ENCODE results near the gene KCNJ6. TPM values are rescaled to one million over a fixed set of nuclear protein-coding genes. Genes with fewer than 3 reads are reported as not detected.

The KCNJ6 gene
- total and polyA plus RNA-seq, 2 of the 8 experiments (the other 6 are each of a cell fraction or from before 2014, with no cell fraction given), result 0.51 to 1.2 TPM

DNA sequence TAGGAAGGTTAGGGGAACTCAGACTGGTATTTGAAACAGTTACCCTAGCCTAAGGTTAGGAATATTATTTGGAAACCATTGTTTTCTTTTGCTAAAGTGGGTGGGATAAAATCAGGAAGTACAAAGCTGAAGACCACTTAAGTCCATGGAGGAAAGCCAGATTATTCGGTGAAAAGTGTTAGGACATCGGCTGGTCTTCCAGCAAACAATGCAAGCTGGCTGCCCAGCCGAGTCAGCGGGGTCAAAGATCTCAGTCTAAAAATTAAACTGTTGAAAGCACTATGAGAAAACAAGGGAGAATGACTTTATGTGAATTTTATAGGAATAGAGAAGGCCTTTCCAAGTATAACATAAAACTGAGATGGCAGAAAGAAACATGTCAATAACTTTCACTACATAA, 231.7 kb downstream of the KCNJ6 start:
- Histone ChIP-seq H3K56ac (replicated peaks; ENCODE audit: insufficient read length, low read depth, low read length) (no peak overlapping the region), H2BK120ac (replicated peaks; ENCODE audit: low read depth, low read length) (peak overlapping the region; percentile 43), H3K14ac (ENCODE audit: insufficient read length) (no peak overlapping the region), H3K9me3 (ENCODE audit: insufficient read depth in 2 of 2, low read depth in 1 of 2, low read length in 1 of 2) (no peaks in the 10 kb centered on the region), H4K91ac (replicated peaks; ENCODE audit: insufficient read length, low read length) (no peak overlapping the region), H2AFZ (ENCODE audit: low read length) (no peak overlapping the region), H2BK20ac (ENCODE audit: low read length) (no peak overlapping the region), H2AK5ac (ENCODE audit: low read depth, low read length) (no peak overlapping the region), H4K8ac (ENCODE audit: extremely low read depth, insufficient read depth, low read length) (no peak overlapping the region), H3K27ac (ENCODE audit: low read depth, low read length) (no peak overlapping the region), H3K4me1 (replicated peaks in 1 of 4; ENCODE audit: control insufficient read depth in 3 of 4, insufficient read depth in 4 of 4, low read length in 3 of 4) (peaks cover 2 to 8% (median 4%) of the 10 kb centered on the region in 4 experiments; a peak in 6 of 7 replicates), H3K4me3 (ENCODE audit: extremely low read depth in 1 of 4, insufficient read depth in 2 of 4, low read depth in 3 of 4, low read length in 4 of 4) (no peak overlapping the region), H3K4me2 (ENCODE audit: insufficient read depth in 1 of 2, low read depth in 2 of 2, low read length in 2 of 2) (no peak overlapping the region), H2BK12ac (ENCODE audit: low read depth, low read length) (no peak overlapping the region), H4K20me1 (replicated peaks in 1 of 2; ENCODE audit: control insufficient read depth in 1 of 2, insufficient read depth in 2 of 2, low read length in 2 of 2) (no peaks in the 10 kb centered on the region), H3K18ac (ENCODE audit: extremely low read depth, low read length) (no peak overlapping the region), H3K79me1 (ENCODE audit: low read depth, low read length) (no peaks in the 10 kb centered on the region), H3K27me3 (replicated peaks in 1 of 4; ENCODE audit: control insufficient read depth in 3 of 4, extremely low read depth in 1 of 4, insufficient read depth in 3 of 4, low read length in 3 of 4) (no peaks in the 10 kb centered on the region), H2BK5ac (ENCODE audit: low read depth, low read length) (no peak overlapping the region), H3K79me2 (ENCODE audit: control insufficient read depth in 1 of 2, insufficient read depth in 2 of 2, low read length in 2 of 2) (no peaks in the 10 kb centered on the region), H3K36me3 (ENCODE audit: control insufficient read depth in 2 of 4, insufficient read depth in 4 of 4, low read length in 3 of 4) (no peaks in the 10 kb centered on the region; a peak in 1 of 8 replicates), H3K23me2 (ENCODE audit: low read depth, low read length) (no peaks in the 10 kb centered on the region), H3K23ac (ENCODE audit: insufficient read length) (no peak overlapping the region), H3K9ac (replicated peaks in 1 of 4; ENCODE audit: extremely low read depth in 1 of 4, low read depth in 3 of 4, low read length in 3 of 4) (no peak overlapping the region), H2BK15ac (ENCODE audit: low read length) (no peak overlapping the region), H3K4ac (replicated peaks; ENCODE audit: insufficient read length, low read depth, low read length) (no peak overlapping the region), H4K5ac (ENCODE audit: insufficient read length, low read depth, low read length) (no peak overlapping the region)
- no peak for DNase-seq (ENCODE audit: low read depth in 1 of 2, low spot score in 2 of 2)
- WGBS, 2 experiments (ENCODE audit: extremely low coverage in 1 of 2, insufficient coverage in 1 of 2, insufficient read length in 1 of 2, insufficient replicate concordance in 2 of 2, low coverage in 1 of 2, low lambda C conversion rate in 2 of 2, missing lambda C conversion rate in 1 of 2), result 99% methylated on average over 4 of the region's 4 CpGs; no CpG with 5 or more reads in 1 of the 2 experiments
- no peak for FAIRE-seq
- POLR2A ChIA-PET (ENCODE audit: partially characterized antibody), result no interaction called here
- CTCF ChIA-PET (ENCODE audit: partially characterized antibody), result no interaction called here
- no peak for TF ChIP-seq KDM4A (IDR thresholded peaks at IDR 0.05; ENCODE audit: low read depth, low read length, severe bottlenecking)
- no peak for TF ChIP-seq EGR1 (IDR thresholded peaks at IDR 0.05; ENCODE audit: borderline replicate concordance, low read depth, low read length)
- TF ChIP-seq, protein P1, sequence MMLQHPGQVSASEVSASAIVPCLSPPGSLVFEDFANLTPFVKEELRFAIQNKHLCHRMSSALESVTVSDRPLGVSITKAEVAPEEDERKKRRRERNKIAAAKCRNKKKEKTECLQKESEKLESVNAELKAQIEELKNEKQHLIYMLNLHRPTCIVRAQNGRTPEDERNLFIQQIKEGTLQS (IDR thresholded peaks at IDR 0.05; ENCODE audit: insufficient read depth, low read depth, low read length), result no peak
- no peak for TF ChIP-seq POU5F1 (IDR thresholded peaks at IDR 0.05; ENCODE audit: low read depth, low read length)
- no peak for TF ChIP-seq HDAC2 (IDR thresholded peaks at IDR 0.05; ENCODE audit: borderline replicate concordance in 1 of 2, low read depth in 2 of 2, low read length in 2 of 2)
- TF ChIP-seq, protein P2, sequence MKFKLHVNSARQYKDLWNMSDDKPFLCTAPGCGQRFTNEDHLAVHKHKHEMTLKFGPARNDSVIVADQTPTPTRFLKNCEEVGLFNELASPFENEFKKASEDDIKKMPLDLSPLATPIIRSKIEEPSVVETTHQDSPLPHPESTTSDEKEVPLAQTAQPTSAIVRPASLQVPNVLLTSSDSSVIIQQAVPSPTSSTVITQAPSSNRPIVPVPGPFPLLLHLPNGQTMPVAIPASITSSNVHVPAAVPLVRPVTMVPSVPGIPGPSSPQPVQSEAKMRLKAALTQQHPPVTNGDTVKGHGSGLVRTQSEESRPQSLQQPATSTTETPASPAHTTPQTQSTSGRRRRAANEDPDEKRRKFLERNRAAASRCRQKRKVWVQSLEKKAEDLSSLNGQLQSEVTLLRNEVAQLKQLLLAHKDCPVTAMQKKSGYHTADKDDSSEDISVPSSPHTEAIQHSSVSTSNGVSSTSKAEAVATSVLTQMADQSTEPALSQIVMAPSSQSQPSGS (IDR thresholded peaks at IDR 0.05; ENCODE audit: low read length), result no peak
- TF ChIP-seq NRF1 (IDR thresholded peaks at IDR 0.05; ENCODE audit: low read depth, low read length), result no peak
- no peak for TF ChIP-seq TAF1 (IDR thresholded peaks at IDR 0.05; ENCODE audit: low read depth, low read length)
- no peak for TF ChIP-seq BRCA1 (IDR thresholded peaks at IDR 0.05; ENCODE audit: low read depth, low read length)
- TF ChIP-seq RFX5 (IDR thresholded peaks at IDR 0.05; ENCODE audit: borderline replicate concordance, low read depth, low read length), result no peak
- no peak for TF ChIP-seq RNF2 (IDR thresholded peaks at IDR 0.05; ENCODE audit: borderline replicate concordance, low read depth, low read length, missing control alignments, poor library complexity, severe bottlenecking)
- no peak for TF ChIP-seq RBBP5 (IDR thresholded peaks at IDR 0.05; ENCODE audit: borderline replicate concordance, low read depth, low read length)
